HuH-7 (cell line): Measurements from ENCODE around the gene MGAT4B.

ENCODE experiments used
- DNase-seq: peaks from one replicate; pipeline ENCODE4 v3.0.0; 2011; ENCODE audit warnings: low spot score

Gene MGAT4B

GRCh38 chr5:179825655-179826182, 19.1 kb upstream of the MGAT4B start:
- DNase-seq: peak; percentile 70

- no peak for DNase-seq
These were observed 18.1 kb upstream of the MGAT4B start for GRCh38 chr5:179824745-179825112.

GRCh38 chr5:179823937-179824744, 17.5 kb upstream of the MGAT4B start:
- DNase-seq: no peak

GRCh38 chr5:179822444-179822990, 15.9 kb upstream of the MGAT4B start:
- DNase-seq: no peak

DNA sequence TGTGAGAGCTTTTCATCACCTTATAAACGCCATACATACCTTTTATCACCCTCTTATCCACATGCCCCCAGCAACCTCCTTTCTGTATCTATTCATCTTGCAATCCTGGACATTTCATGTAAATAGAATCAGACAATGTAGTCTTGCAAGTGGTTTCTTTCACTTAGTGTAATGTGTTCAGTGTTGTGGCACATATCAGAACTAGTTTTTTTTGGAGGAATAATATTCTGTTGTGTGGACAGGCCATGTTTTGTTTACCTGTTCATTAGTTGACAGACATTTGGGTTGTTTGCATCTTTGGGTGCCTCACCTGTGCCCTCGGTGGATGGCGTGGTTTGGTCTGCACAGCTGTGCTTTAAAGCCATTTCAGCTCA, 15.4 kb upstream of the MGAT4B start:
- no peak for DNase-seq

- peak; percentile 96 for DNase-seq
These were observed 14.8 kb upstream of the MGAT4B start for GRCh38 chr5:179821298-179822058.

- DNase-seq: peak; percentile 84
These were observed 14.0 kb upstream of the MGAT4B start, which contains the start of gene SQSTM1 for GRCh38 chr5:179820483-179821297. SQSTM1 (plus strand) TSS chr5:179820905; CDS start chr5:179820937, 32 bp downstream.

GRCh38 chr5:179820127-179820482, 13.4 kb upstream of the MGAT4B start:
- no peak for DNase-seq

- peak; percentile 80 for DNase-seq
These were observed 12.8 kb upstream of the MGAT4B start for GRCh38 chr5:179819296-179820126.

DNA sequence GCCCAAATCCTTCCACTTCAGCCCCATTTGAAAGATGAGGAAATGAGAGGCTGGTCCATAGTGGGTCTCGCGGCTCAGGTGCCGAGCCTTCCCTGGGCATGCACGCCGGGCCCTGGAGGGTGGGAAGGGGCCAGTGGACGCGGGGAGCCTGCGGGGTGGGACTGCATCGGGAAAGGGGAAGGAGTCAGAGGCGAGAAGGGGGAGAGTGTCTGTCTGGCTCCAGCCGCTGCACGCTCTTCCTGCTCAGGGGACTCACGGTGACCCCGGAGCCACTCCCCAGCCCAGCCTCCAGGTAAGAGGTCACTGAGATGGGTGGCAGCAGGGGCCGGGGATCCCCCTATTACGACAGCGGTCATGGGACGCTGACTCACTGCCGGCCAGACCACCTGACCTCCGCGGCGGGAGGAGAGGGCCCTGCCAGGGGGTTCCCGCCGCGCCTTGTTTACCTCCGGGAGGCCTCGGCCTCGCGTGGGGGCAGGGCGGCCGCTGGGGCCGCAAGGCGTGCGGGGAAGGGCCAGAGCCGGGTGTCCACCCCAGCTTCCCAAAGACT, 12.2 kb upstream of the MGAT4B start:
- DNase-seq: peak; percentile 97

DNA sequence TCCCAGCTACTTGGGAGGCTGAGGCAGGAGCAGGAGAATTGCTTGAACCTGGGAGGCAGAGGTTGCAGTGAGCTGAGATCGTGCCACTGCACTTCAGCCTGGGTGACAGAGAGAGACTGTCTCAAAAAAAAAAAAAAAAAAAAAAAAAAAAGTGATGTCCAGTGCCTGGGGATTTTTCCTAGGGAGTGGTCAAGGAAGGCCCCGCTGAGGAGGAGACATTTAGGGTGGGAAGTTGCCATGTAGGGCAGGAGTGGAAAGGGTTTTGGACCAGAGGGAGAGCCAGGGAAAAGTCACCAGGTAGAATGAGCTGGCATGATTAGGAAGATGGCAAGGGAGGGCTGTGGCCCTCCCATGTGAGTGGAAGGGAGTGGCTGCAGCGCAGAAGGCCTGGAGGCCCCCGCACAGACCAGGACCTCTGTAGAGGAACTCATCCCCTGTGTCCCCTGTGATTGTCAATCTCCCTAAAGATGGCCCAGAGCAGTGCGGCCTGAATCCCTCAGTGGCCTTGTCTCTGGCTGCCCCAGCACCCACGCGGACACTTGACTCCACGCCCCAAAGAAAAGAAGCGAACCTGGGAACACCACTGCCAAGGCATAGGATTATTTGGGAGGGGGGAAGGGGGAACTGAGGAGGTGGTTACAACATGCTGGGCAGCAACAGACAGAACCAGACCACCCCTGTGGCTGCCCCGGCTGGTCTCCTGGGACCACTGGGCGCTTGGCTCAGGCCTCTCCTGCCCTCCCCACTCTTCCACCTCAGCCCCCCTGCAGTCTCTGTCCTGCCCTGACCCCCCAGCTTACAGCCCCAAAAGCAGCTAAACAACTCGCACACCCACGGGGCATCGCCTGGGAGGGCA, 11.5 kb upstream of the MGAT4B start:
- no peak for DNase-seq

GRCh38 chr5:179817470-179817840, 10.8 kb upstream of the MGAT4B start:
- DNase-seq: no peak

GRCh38 chr5:179816796-179817469, 10.3 kb upstream of the MGAT4B start:
- no peak for DNase-seq

- DNase-seq: no peak
These were observed 9.7 kb upstream of the MGAT4B start for GRCh38 chr5:179816401-179816795.

- DNase-seq: no peak
These were observed 9.0 kb upstream of the MGAT4B start for GRCh38 chr5:179815491-179816249.

DNA sequence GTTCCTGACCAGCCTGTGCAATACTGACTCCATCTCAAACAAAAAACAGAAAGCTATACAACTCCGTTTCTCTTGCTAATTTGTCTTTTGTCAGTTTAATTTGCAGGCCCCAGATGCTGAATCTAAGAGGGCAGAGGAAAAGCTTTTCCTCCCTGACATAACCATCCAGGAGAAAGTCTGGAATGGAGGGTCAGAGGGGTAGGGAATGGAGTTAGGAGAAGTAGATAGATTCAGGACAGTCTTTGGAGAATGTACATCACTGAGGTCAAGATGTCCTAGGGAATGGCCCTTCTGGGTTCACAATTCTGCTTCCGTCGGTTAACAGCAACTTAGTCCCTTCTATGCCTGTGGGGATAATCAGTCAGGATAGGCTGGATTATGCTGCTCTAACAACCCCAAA, 7.4 kb upstream of the MGAT4B start:
- no peak for DNase-seq

DNA sequence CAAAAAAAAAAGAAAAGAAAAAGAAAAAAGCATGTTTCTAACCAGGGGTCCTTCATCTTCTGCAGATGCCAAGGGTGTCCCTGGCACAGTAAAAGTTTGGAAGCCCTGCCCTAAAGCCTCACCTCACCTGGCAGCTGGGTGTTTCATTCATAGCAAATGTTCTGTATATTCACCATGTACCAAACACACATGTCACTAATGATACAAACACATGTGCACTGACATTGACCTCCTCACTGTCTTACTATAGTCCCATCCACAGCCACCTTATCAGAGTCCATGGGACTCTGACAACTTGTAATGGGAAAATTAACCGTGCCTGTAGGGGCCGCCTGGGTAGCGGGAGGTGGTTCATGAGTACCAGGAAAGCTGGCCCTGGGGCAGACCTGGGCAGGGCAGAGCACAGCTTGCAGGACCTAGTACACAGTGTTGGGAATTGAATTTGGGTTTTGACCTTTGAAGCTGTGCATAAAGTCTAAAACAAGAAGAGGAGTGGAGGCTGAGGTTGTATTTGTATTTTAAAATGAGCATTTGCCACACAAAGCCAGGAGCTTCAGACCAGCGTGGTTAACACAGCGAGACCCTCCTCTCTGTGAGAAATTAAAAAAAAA, 6.4 kb upstream of the MGAT4B start:
- no peak for DNase-seq
